ENCODE results near the gene CD226.
"Not testable (repeated sequence)": the region's sequence is repeated elsewhere in the genome, so short reads cannot be mapped to it uniquely, and the experiment has no call there.

The CD226 gene

GRCh38 chr18:69840001-69840400 is 107.7 kb downstream of the CD226 start:
- H3K9ac ChIP-seq (ENCODE audit: low read depth, low read length), result no peak overlapping the region

GRCh38 chr18:69839497-69839896 is 108.2 kb downstream of the CD226 start:
- Histone ChIP-seq H3K36me3 (ENCODE audit: control insufficient read depth, insufficient read depth, low read length) (no peaks in the 10 kb centered on the region), H3K9ac (ENCODE audit: low read depth, low read length) (no peak overlapping the region), H3K4me1 (ENCODE audit: control insufficient read depth, insufficient read depth, low read length) (no peaks in the 10 kb centered on the region; the same call in 1 of the 2 replicates), H3K4me3 (ENCODE audit: low read depth, low read length) (no peak overlapping the region; the same call in 1 of the 2 replicates), H3K27me3 (ENCODE audit: control insufficient read depth, insufficient read depth, low read length) (no peaks in the 10 kb centered on the region), H3K9me3 (ENCODE audit: control insufficient read depth, insufficient read depth, low read length) (no peaks in the 10 kb centered on the region), H3K27ac (ENCODE audit: low read depth, low read length) (no peak overlapping the region)

More at GRCh38 chr18:69840001-69840400, 107.7 kb downstream of the CD226 start:
- no peak overlapping the region for H3K4me3 ChIP-seq (ENCODE audit: low read depth, low read length)
- no peaks in the 10 kb centered on the region for H3K9me3 ChIP-seq (ENCODE audit: control insufficient read depth, insufficient read depth, low read length)
- no peaks in the 10 kb centered on the region; the same call in 1 of the 2 replicates for H3K4me1 ChIP-seq (ENCODE audit: control insufficient read depth, insufficient read depth, low read length)
- no peaks in the 10 kb centered on the region for H3K27me3 ChIP-seq (ENCODE audit: control insufficient read depth, insufficient read depth, low read length)
- H3K36me3 ChIP-seq (ENCODE audit: control insufficient read depth, insufficient read depth, low read length), result no peaks in the 10 kb centered on the region
- H3K27ac ChIP-seq (ENCODE audit: low read depth, low read length), result no peak overlapping the region

GRCh38 chr18:69838620-69839411 is 108.9 kb downstream of the CD226 start:
- Histone ChIP-seq H3K4me3 (ENCODE audit: low read depth, low read length) (no peak overlapping the region), H3K27me3 (ENCODE audit: control insufficient read depth, insufficient read depth, low read length) (no peaks in the 10 kb centered on the region), H3K4me1 (ENCODE audit: control insufficient read depth, insufficient read depth, low read length) (no peaks in the 10 kb centered on the region; the same call in 1 of the 2 replicates), H3K9me3 (ENCODE audit: control insufficient read depth, insufficient read depth, low read length) (no peaks in the 10 kb centered on the region), H3K27ac (ENCODE audit: low read depth, low read length) (no peak overlapping the region), H3K9ac (ENCODE audit: low read depth, low read length) (no peak overlapping the region), H3K36me3 (ENCODE audit: control insufficient read depth, insufficient read depth, low read length) (no peaks in the 10 kb centered on the region)

DNA sequence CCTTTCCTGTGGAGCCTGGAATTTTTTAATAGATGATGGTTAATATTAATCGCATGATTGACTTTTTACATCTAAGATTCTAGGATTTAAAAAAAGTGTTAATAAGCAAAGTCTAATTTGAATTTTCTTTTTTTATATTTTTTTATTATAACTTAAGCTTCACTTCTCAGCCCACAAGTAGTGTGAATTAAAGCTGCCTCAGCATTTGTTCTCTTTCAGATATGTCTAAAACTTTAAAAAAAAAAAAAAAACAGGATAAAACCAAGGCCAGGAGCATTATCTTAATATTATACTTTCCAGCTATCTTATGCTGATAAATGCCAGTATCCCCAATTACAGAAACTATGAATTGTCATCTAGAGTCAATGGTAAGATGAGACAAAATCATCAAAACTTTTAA is 109.7 kb downstream of the CD226 start:
- Histone ChIP-seq H3K27ac (ENCODE audit: low read depth, low read length) (no peak overlapping the region), H3K4me1 (ENCODE audit: control insufficient read depth, insufficient read depth, low read length) (no peaks in the 10 kb centered on the region; the same call in 1 of the 2 replicates), H3K27me3 (ENCODE audit: control insufficient read depth, insufficient read depth, low read length) (no peaks in the 10 kb centered on the region), H3K9me3 (ENCODE audit: control insufficient read depth, insufficient read depth, low read length) (no peaks in the 10 kb centered on the region), H3K4me3 (ENCODE audit: low read depth, low read length) (no peak overlapping the region), H3K9ac (ENCODE audit: low read depth, low read length) (no peak overlapping the region), H3K36me3 (ENCODE audit: control insufficient read depth, insufficient read depth, low read length) (no peaks in the 10 kb centered on the region)

- H3K4me3 ChIP-seq (ENCODE audit: low read depth, low read length); H3K27me3 ChIP-seq (ENCODE audit: control insufficient read depth, insufficient read depth, low read length); H3K9ac ChIP-seq (ENCODE audit: low read depth, low read length); H3K4me1 ChIP-seq (ENCODE audit: control insufficient read depth, insufficient read depth, low read length); H3K36me3 ChIP-seq (ENCODE audit: control insufficient read depth, insufficient read depth, low read length); H3K27ac ChIP-seq (ENCODE audit: low read depth, low read length); H3K9me3 ChIP-seq (ENCODE audit: control insufficient read depth, insufficient read depth, low read length): not testable (repeated sequence)
Measured at GRCh38 chr18:69834980-69835379, 112.7 kb downstream of the CD226 start.

GRCh38 chr18:69830189-69830588 is 117.5 kb downstream of the CD226 start:
- H3K27me3 ChIP-seq (ENCODE audit: control insufficient read depth, insufficient read depth, low read length), result no peaks in the 10 kb centered on the region
- H3K4me3 ChIP-seq (ENCODE audit: low read depth, low read length), result no peak overlapping the region
- H3K9me3 ChIP-seq (ENCODE audit: control insufficient read depth, insufficient read depth, low read length), result no peaks in the 10 kb centered on the region
- H3K9ac ChIP-seq (ENCODE audit: low read depth, low read length), result no peak overlapping the region
- no peaks in the 10 kb centered on the region for H3K4me1 ChIP-seq (ENCODE audit: control insufficient read depth, insufficient read depth, low read length)
- H3K36me3 ChIP-seq (ENCODE audit: control insufficient read depth, insufficient read depth, low read length), result no peaks in the 10 kb centered on the region
- no peak overlapping the region for H3K27ac ChIP-seq (ENCODE audit: low read depth, low read length)

GRCh38 chr18:69820538-69820937 is 127.1 kb downstream of the CD226 start:
- H3K4me1 ChIP-seq (ENCODE audit: control insufficient read depth, insufficient read depth, low read length), result no peaks in the 10 kb centered on the region
- H3K36me3 ChIP-seq (ENCODE audit: control insufficient read depth, insufficient read depth, low read length), result no peaks in the 10 kb centered on the region
- no peak overlapping the region for H3K9ac ChIP-seq (ENCODE audit: low read depth, low read length)

DNA sequence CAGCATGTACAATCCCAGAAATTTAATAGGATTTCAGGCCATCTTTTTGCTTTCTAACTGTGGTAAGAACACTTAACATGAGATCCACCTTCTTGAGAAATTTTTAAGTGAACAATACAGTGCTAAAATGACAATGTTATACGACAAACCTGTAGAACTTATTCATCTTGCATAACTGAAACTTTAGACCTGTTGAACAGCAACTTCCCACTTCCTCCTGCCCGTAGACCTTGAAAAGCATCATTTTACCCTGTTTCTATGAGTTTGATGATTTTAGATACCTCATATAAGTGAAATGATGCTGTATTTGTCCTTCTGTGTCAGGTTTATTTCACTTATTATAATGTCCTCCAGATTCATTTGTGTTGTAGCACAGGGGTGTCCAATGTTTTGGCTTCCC is 128.2 kb downstream of the CD226 start:
- H3K36me3 ChIP-seq (ENCODE audit: control insufficient read depth, insufficient read depth, low read length), result no peaks in the 10 kb centered on the region
- H3K9me3 ChIP-seq (ENCODE audit: control insufficient read depth, insufficient read depth, low read length), result 0 out of 2 replicates have a peak, but pooled peaks cover 3% of the 10 kb centered on the region
- H3K27ac ChIP-seq (ENCODE audit: low read depth, low read length), result no peak overlapping the region
- H3K4me1 ChIP-seq (ENCODE audit: control insufficient read depth, insufficient read depth, low read length), result no peaks in the 10 kb centered on the region
- no peak overlapping the region for H3K4me3 ChIP-seq (ENCODE audit: low read depth, low read length)
- no peak overlapping the region for H3K9ac ChIP-seq (ENCODE audit: low read depth, low read length)
- no peaks in the 10 kb centered on the region for H3K27me3 ChIP-seq (ENCODE audit: control insufficient read depth, insufficient read depth, low read length)

More at GRCh38 chr18:69820538-69820937, 127.1 kb downstream of the CD226 start:
- Histone ChIP-seq H3K27me3 (ENCODE audit: control insufficient read depth, insufficient read depth, low read length) (no peaks in the 10 kb centered on the region), H3K9me3 (ENCODE audit: control insufficient read depth, insufficient read depth, low read length) (no peaks in the 10 kb centered on the region), H3K27ac (ENCODE audit: low read depth, low read length) (no peak overlapping the region), H3K4me3 (ENCODE audit: low read depth, low read length) (no peak overlapping the region)

GRCh38 chr18:69817335-69817940 is 130.2 kb downstream of the CD226 start:
- no peak overlapping the region for H3K27ac ChIP-seq (ENCODE audit: low read depth, low read length)
- H3K4me3 ChIP-seq (ENCODE audit: low read depth, low read length), result no peak overlapping the region
- no peaks in the 10 kb centered on the region for H3K4me1 ChIP-seq (ENCODE audit: control insufficient read depth, insufficient read depth, low read length)
- H3K9ac ChIP-seq (ENCODE audit: low read depth, low read length), result no peak overlapping the region
- H3K27me3 ChIP-seq (ENCODE audit: control insufficient read depth, insufficient read depth, low read length), result no peaks in the 10 kb centered on the region
- H3K36me3 ChIP-seq (ENCODE audit: control insufficient read depth, insufficient read depth, low read length), result no peaks in the 10 kb centered on the region
- peaks cover 8% of the 10 kb centered on the region; the same call in 1 of the 2 replicates for H3K9me3 ChIP-seq (ENCODE audit: control insufficient read depth, insufficient read depth, low read length)

DNA sequence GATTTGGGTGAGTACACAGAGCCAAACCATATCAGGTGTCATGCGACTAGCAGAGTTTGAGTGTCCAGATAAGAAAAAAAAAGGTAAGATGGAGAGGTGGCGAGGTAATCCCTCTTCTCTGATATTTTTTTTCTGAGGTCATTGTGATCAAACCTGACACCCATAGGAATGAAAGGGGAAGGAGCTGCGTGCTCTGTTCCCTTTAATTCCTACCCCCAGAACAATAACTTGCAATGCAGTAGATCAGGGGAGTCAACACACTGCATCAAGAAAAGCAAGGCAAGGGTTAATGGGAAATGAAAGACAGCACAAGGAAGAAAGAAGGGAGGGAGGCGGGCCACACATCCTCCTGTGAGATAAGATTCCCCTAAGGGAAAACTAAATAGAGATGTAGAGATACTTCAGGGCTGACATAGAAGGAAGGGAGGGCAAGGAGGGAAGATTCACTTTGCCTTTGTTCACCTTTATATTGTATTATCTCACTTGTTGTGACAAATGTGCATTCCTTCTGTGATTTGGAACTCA is 132.8 kb downstream of the CD226 start:
- H3K4me3 ChIP-seq (ENCODE audit: low read depth, low read length), result no peak overlapping the region
- no peak overlapping the region for H3K9ac ChIP-seq (ENCODE audit: low read depth, low read length)
- H3K27ac ChIP-seq (ENCODE audit: low read depth, low read length), result no peak overlapping the region
- H3K36me3 ChIP-seq (ENCODE audit: control insufficient read depth, insufficient read depth, low read length), result no peaks in the 10 kb centered on the region
- no peaks in the 10 kb centered on the region for H3K4me1 ChIP-seq (ENCODE audit: control insufficient read depth, insufficient read depth, low read length)
- no peaks in the 10 kb centered on the region for H3K27me3 ChIP-seq (ENCODE audit: control insufficient read depth, insufficient read depth, low read length)
- peaks cover 8% of the 10 kb centered on the region; the same call in 1 of the 2 replicates for H3K9me3 ChIP-seq (ENCODE audit: control insufficient read depth, insufficient read depth, low read length)

DNA sequence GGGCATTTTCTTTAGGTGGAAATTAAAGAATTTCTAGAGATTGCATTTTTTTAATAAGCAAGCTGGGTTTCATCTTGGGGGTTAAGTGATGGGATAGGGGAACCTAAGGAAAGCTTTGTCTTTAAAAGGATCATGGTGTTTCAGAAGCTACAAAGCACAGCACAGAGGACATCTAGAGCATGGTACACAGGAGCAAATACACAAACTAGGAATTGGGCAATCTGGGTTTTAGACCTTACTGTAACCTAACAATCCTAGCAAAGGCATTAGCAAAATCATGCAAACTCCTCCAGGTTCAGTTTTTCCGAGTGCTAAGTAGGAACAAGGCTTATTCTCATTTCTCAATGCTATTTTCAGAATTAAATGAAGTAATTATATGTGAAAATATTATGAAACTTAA is 134.1 kb downstream of the CD226 start:
- Histone ChIP-seq H3K27ac (ENCODE audit: low read depth, low read length) (no peak overlapping the region), H3K36me3 (ENCODE audit: control insufficient read depth, insufficient read depth, low read length) (no peaks in the 10 kb centered on the region), H3K9me3 (ENCODE audit: control insufficient read depth, insufficient read depth, low read length) (peaks cover 8% of the 10 kb centered on the region; the same call in 1 of the 2 replicates), H3K9ac (ENCODE audit: low read depth, low read length) (no peak overlapping the region), H3K4me1 (ENCODE audit: control insufficient read depth, insufficient read depth, low read length) (no peaks in the 10 kb centered on the region), H3K27me3 (ENCODE audit: control insufficient read depth, insufficient read depth, low read length) (no peaks in the 10 kb centered on the region), H3K4me3 (ENCODE audit: low read depth, low read length) (no peak overlapping the region)

Measured in HUES48 (cell line).